Stimulated activated CD4-positive, alpha-beta T cell treated with anti-CD3 and anti-CD28 coated beads, Interleukin-1b, Interleukin-23, amount 100 ng/mL, for 1 hour (primary cell): Measurements from ENCODE around the gene NTN4.
"Not testable (repeated sequence)": the region's sequence is repeated elsewhere in the genome, so short reads cannot be mapped to it uniquely, and the experiment has no call there.

ENCODE experiments used
- DNase-seq, 2 donors: peaks; one replicate each; pipeline ENCODE4 v3.0.0-alpha.2; 2020; ENCODE audit warnings: low read depth in 2 of 2

NTN4 gene

GRCh38 chr12:95796225-95796981, 5.8 kb upstream of the NTN4 start:
- no peak for DNase-seq

- no peak for DNase-seq
Observed at GRCh38 chr12:95790917-95791849, 619 bp upstream of the NTN4 start.

GRCh38 chr12:95789126-95790032, 1.2 kb downstream of the NTN4 start:
- no peak for DNase-seq

GRCh38 chr12:95788637-95789036, 1.9 kb downstream of the NTN4 start:
- no peak for DNase-seq

GRCh38 chr12:95787274-95787818, 3.2 kb downstream of the NTN4 start:
- no peak for DNase-seq

GRCh38 chr12:95784915-95785314, 5.6 kb downstream of the NTN4 start:
- no peak for DNase-seq

GRCh38 chr12:95784286-95784685, 6.3 kb downstream of the NTN4 start:
- DNase-seq = no peak

GRCh38 chr12:95775466-95775865, 15.1 kb downstream of the NTN4 start:
- DNase-seq = not testable (repeated sequence)

GRCh38 chr12:95774311-95775045, 16.1 kb downstream of the NTN4 start:
- no peak for DNase-seq

- no peak for DNase-seq
Observed at GRCh38 chr12:95773320-95773719, 17.2 kb downstream of the NTN4 start.

- DNase-seq = no peak
Observed at GRCh38 chr12:95767703-95768102, 22.9 kb downstream of the NTN4 start.

- no peak for DNase-seq
Observed at GRCh38 chr12:95766356-95767019, 24.1 kb downstream of the NTN4 start.

- DNase-seq = no peak
Observed at GRCh38 chr12:95764848-95765247, 25.7 kb downstream of the NTN4 start.

GRCh38 chr12:95763809-95764253, 26.7 kb downstream of the NTN4 start:
- no peak for DNase-seq

GRCh38 chr12:95762123-95762785, 28.3 kb downstream of the NTN4 start:
- DNase-seq = no peak

- no peak for DNase-seq
Observed at GRCh38 chr12:95760371-95760770, 30.2 kb downstream of the NTN4 start.

GRCh38 chr12:95759718-95760117, 30.8 kb downstream of the NTN4 start:
- DNase-seq = no peak

- DNase-seq = no peak
Observed at GRCh38 chr12:95759039-95759438, 31.5 kb downstream of the NTN4 start.

- DNase-seq = no peak
Observed at GRCh38 chr12:95756362-95756761, 34.2 kb downstream of the NTN4 start.
